HEK293T (cell line): ENCODE data around the gene AFF1.

Experiments
- BHLHE40 ChIP-seq: fragments of 450-650 bp; IDR thresholded peaks from 2 replicates; pipeline ENCODE4 v1.6.1; 2016; ENCODE audit warnings: mild to moderate bottlenecking, moderate library complexity, borderline replicate concordance
- FOXK2 ChIP-seq: fragments of 450-650 bp; IDR thresholded peaks from 2 replicates; pipeline ENCODE4 v1.6.1; 2016; ENCODE audit warnings: mild to moderate bottlenecking
- FOXM1 ChIP-seq: fragments of 450-650 bp; IDR thresholded peaks from 2 replicates; pipeline ENCODE4 v1.6.1; 2017; ENCODE audit warnings: mild to moderate bottlenecking, borderline replicate concordance
- HDGF ChIP-seq: fragments of 450-650 bp; IDR thresholded peaks from 2 replicates; pipeline ENCODE4 v1.6.1; 2017; ENCODE audit warnings: antibody characterized with exemption, borderline replicate concordance
- LEF1 ChIP-seq: fragments of 450-650 bp; IDR thresholded peaks from 2 replicates; pipeline ENCODE4 v1.6.1; 2017; ENCODE audit warnings: mild to moderate bottlenecking, borderline replicate concordance
- NFRKB ChIP-seq: fragments of 450-650 bp; IDR thresholded peaks from 2 replicates; pipeline ENCODE4 v1.6.1; 2016; ENCODE audit warnings: mild to moderate bottlenecking, moderate library complexity
- PKNOX1 ChIP-seq: fragments of 450-650 bp; IDR thresholded peaks from 2 replicates; pipeline ENCODE4 v1.6.1; 2016
- SP1 ChIP-seq: fragments of 450-650 bp; IDR thresholded peaks from 2 replicates; pipeline ENCODE4 v1.6.1; 2017
- SUZ12 ChIP-seq: fragments of 450-650 bp; IDR thresholded peaks from 2 replicates; pipeline ENCODE4 v1.6.1; 2016; ENCODE audit warnings: mild to moderate bottlenecking
- ZNF384 ChIP-seq: fragments of 450-650 bp; IDR thresholded peaks from 2 replicates; pipeline ENCODE4 v1.6.1; 2016

GRCh38 chr4:87174672-87175071 lies 239.9 kb downstream of the AFF1 start:
- no peak for TF ChIP-seq ZNF384
- TF ChIP-seq SUZ12: no peak
- no peak for TF ChIP-seq NFRKB
- no peak for TF ChIP-seq FOXK2
- TF ChIP-seq FOXM1: no peak
- no peak for TF ChIP-seq PKNOX1
- no peak for TF ChIP-seq SP1
- no peak for TF ChIP-seq BHLHE40
- TF ChIP-seq LEF1: no peak
- TF ChIP-seq HDGF: no peak
